ENCODE results near the gene FTO.

Gene FTO

GRCh38 chr16:54156349-54156748 is 452.4 kb downstream of the FTO start:
- no peak for DNase-seq (ENCODE audit: low read depth, low spot score)

- DNase-seq (ENCODE audit: low read depth, low spot score): no peak
These were observed 455.0 kb downstream of the FTO start for GRCh38 chr16:54158986-54159385.

GRCh38 chr16:54159490-54160080 is 455.6 kb downstream of the FTO start:
- no peak for DNase-seq (ENCODE audit: low read depth, low spot score)

GRCh38 chr16:54160252-54160860 is 456.4 kb downstream of the FTO start:
- DNase-seq (ENCODE audit: low read depth, low spot score): no peak

- no peak for DNase-seq (ENCODE audit: low read depth, low spot score)
These were observed 457.3 kb downstream of the FTO start for GRCh38 chr16:54160939-54161897.

- no peak for DNase-seq (ENCODE audit: low read depth, low spot score)
These were observed 459.4 kb downstream of the FTO start for GRCh38 chr16:54163197-54163843.

GRCh38 chr16:54164789-54165173 is 460.8 kb downstream of the FTO start:
- no peak for DNase-seq (ENCODE audit: low read depth, low spot score)

- DNase-seq (ENCODE audit: low read depth, low spot score): no peak
These were observed 461.4 kb downstream of the FTO start for GRCh38 chr16:54165174-54165911.

- no peak for DNase-seq (ENCODE audit: low read depth, low spot score)
These were observed 462.2 kb downstream of the FTO start for GRCh38 chr16:54165912-54166865.

GRCh38 chr16:54169112-54169511 is 465.2 kb downstream of the FTO start:
- DNase-seq (ENCODE audit: low read depth, low spot score): no peak

GRCh38 chr16:54171626-54172537 is 467.9 kb downstream of the FTO start:
- no peak for DNase-seq (ENCODE audit: low read depth, low spot score)

- no peak for DNase-seq (ENCODE audit: low read depth, low spot score)
These were observed 469.5 kb downstream of the FTO start for GRCh38 chr16:54173490-54173889.

- no peak for DNase-seq (ENCODE audit: low read depth, low spot score)
These were observed 470.2 kb downstream of the FTO start for GRCh38 chr16:54174201-54174600.

- DNase-seq (ENCODE audit: low read depth, low spot score): no peak
These were observed 470.8 kb downstream of the FTO start for GRCh38 chr16:54174750-54175149.

GRCh38 chr16:54175169-54175551 is 471.2 kb downstream of the FTO start:
- no peak for DNase-seq (ENCODE audit: low read depth, low spot score)

GRCh38 chr16:54175552-54176375 is 471.8 kb downstream of the FTO start:
- DNase-seq (ENCODE audit: low read depth, low spot score): no peak

- no peak for DNase-seq (ENCODE audit: low read depth, low spot score)
These were observed 472.5 kb downstream of the FTO start for GRCh38 chr16:54176376-54176901.

All from activated CD4-positive, CD25-positive, alpha-beta regulatory T cell treated with anti-CD3 and anti-CD28 coated beads, Interleukin-2, amount 50 U/mL, for 16 hours (primary cell).